GM18502 (cell line): Measurements from ENCODE around the gene GRB7.
"Not testable (repeated sequence)": the region's sequence is repeated elsewhere in the genome, so short reads cannot be mapped to it uniquely, and the experiment has no call there.

ENCODE experiments used
- ATAC-seq: cut with Tn5 transposase; IDR thresholded peaks from one replicate; pipeline ENCODE4 v1.9.1; 2021; ENCODE audit warnings: mild to moderate bottlenecking; ENCODE audit not compliant: unreplicated experiment, poor library complexity

The GRB7 gene

GRCh38 chr17:39730095-39730921 is 7.4 kb upstream of the GRB7 start, which contains the start of gene MIEN1:
MIEN1 (minus strand) TSS chr17:39730532; CDS start chr17:39730495, 37 bp downstream.
- ATAC-seq, result peak; percentile 86

DNA sequence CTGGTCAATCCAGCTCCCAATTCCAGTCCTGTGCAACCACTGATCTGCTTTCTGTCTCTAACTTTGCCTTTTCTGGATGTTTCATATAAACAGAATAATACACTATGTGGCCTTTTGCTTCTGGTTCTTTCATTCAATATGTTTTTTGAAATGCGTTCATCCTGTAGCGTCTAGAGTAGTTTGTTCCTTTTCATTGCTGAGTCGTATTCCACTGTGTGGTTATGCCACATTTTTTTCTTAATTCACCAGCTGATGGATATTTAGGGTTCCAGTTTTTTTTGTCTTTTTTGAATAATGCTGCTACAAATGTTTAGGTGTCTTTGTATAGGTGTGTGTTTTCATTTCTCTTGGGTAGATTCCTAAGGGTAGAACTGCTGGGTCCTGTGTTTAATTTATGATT is 5.2 kb upstream of the GRB7 start:
- ATAC-seq, result no peak

- no peak for ATAC-seq
These were observed 1.9 kb upstream of the GRB7 start for GRCh38 chr17:39735882-39736281.

GRCh38 chr17:39736319-39737165 is 1.2 kb upstream of the GRB7 start:
- no peak for ATAC-seq

DNA sequence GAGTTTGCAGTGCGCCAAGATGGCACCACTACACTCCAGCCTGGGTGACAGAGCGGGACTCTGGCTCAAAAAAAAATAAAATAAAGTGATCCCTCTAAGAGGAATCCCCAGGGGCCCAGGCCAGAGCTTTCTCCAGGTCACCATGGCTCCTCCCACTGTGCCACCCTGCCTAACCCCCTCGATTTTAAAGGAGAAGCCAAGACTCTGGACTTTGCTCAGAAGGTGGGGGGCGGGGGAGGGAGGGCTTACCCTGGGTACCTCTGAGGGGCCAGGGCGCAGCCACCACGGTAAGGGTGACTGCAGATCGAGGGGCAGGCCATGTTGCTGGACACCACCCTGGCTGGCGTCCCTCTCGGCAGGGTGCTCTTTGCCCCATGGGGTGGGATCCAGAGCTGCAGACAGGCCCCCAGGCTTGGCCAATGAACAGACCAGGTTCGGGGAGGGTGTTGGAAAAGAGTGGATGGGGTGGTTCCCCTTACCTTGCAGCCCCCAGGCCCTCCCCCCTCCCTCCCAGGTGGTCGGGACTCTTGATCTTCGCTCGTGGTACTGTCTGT is 455 bp upstream of the GRB7 start:
- no peak for ATAC-seq

DNA sequence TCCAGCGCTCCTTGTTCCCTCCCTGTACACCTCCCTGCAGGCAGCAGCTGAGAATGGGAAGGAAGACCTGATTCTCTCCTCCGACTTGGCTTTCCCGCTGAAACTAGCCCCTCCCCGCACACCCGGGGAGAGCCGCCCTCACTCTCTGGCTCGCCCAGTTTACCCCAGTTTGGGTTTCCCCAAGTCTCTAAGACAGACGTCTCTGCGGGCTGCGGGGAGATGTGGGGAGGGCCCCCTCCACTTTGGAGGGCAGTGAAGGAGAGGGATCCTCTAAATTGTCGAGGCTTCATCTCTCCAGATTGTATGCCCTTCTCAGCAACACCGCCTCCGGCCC is 797 bp downstream of the GRB7 start:
- ATAC-seq, result no peak

DNA sequence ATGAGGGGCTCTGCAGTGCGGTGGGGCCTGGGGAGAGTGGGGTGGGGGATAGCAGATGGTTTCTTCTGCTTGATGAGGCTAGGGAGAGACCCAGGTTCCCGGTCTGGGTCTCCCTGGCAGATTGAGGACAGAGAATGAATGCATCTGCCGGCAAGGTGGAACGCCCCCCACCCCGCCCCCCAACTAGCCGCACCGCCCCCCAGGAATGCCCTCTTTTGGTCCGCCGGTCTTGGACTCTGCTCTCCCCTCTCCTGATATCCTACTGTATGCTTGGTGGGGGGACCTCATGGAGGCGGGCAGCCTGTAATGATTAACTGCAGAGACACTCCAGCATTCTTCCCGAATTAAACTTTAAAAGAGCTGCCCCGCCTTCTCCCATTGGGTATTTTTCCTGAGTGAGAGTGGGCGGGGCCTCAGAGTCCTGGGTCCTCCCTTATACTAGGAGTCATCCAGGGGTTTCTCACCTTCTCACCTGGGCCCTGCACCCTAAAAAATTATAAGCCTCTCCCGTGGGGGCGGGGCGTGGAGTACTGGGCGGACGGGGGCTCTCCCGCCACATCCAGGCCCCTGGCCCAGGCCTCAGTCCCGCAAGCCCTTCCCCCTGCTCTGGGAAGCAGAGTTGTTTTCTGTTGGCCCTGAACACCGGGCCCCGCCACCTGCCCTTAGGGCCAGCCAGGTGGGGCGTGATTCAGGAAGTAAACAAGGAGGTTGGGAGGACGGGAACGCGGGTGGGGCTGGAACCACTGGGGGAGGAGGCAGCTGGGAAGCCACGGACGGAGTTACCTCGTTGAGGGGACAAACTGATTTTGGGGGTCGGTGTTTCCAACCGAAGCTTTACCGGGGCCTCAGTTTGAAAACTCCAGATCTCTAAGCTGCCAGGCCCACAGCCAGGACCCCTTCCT is 1.5 kb downstream of the GRB7 start:
- ATAC-seq, result no peak

GRCh38 chr17:39739885-39740356 is 2.2 kb downstream of the GRB7 start:
- ATAC-seq, result no peak

DNA sequence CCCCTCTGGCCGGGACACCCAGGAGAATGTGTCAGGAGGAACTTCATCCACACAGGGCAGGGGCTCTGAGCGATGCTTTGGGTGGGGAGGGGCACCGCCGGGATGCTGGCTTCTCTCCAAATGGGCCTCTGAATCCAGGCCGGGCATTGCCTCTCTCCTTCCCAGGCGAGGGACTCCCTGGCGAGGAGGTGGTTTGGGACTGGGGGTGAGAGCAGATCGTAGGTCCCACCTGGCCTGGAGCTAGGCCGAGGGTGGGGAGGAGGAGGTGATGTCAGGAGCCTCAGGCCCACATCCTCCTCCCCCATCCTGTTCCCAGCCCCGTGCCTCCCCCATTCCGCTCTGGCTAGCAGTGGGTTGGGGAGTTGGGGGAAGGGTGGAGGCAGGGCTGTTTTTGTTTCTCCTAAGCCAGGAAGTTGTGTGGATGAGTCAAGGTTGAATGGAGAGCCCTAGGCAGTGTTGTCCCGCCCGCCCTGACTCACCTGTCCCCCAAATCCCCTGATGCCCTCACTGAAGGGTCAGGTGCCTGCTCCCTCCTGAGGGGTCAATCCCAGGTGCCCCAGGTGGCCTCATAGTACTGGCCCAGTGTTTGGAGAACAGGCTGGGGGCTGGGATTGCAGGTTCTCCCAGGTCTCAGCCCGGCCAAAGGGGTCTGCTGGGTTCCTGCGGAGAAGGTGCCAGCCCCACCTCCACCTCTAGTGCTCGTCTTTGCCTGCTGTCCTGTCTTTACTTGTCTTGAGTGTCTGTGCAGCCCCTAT is 2.8 kb downstream of the GRB7 start:
- no peak for ATAC-seq

GRCh38 chr17:39742126-39742855 is 4.6 kb downstream of the GRB7 start:
- ATAC-seq, result no peak

- ATAC-seq, result no peak
These were observed 5.2 kb downstream of the GRB7 start for GRCh38 chr17:39742856-39743436.

- no peak for ATAC-seq
These were observed 6.5 kb downstream of the GRB7 start for GRCh38 chr17:39744075-39744835.

GRCh38 chr17:39744836-39745215 is 7.1 kb downstream of the GRB7 start:
- ATAC-seq, result no peak

DNA sequence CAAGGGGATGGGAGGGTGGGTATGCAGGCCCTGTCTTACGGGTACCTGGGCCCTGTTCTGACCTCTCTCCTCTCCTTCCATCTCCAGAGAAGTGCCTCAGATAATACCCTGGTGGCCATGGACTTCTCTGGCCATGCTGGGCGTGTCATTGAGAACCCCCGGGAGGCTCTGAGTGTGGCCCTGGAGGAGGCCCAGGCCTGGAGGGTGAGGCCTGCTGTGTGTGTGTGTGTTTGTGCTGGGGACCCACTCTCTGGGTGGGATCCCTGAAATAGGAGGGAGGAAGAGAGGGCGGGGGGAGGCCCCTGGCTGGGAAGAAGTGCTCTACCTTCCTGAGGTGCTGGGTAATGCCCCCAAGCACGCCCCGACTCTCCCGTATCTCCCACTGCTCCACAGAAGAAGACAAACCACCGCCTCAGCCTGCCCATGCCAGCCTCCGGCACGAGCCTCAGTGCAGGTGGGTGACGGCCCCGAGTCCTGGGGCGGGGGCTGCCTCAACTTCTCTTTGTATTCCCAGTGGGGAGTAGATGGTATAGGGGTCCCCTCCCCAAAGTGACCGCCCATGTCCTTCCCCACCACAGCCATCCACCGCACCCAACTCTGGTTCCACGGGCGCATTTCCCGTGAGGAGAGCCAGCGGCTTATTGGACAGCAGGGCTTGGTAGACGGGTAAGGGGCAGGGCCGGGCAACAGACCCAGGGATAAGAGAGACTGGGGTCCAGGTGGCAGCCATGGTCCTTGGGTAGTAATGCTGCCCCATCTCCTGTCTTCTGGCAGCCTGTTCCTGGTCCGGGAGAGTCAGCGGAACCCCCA is 7.8 kb downstream of the GRB7 start:
- no peak for ATAC-seq

GRCh38 chr17:39746145-39746461 is 8.4 kb downstream of the GRB7 start:
- no peak for ATAC-seq

GRCh38 chr17:39747745-39748144 is 10.0 kb downstream of the GRB7 start:
- ATAC-seq, result no peak

DNA sequence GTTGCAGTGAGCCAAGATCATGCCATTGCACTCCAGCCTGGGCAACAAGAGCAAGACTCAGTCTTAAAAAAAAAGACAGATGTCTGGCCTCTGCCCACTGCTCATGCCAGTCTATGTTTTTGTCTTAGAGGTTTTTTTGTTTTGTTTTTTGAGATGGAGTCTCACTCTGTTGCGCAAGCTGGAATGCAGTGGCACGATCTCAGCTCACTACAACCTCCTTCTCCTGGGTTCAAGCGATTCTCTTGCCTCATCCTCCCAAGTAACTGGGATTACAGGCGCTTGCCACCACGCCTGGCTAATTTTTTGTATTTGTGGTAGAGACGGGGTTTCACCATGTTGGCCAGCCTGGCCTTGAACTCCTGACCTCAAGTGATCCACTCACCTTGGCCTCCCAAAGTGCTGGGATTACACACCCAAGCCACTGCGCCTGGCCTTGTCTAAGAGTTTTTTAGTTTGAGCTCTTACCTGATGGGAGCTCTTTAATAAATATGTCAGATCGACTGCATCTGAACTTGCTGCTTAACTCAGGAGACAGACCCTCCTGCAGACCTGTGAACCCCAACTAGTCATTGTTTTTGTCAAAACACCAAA is 10.8 kb downstream of the GRB7 start:
- not testable (repeated sequence) for ATAC-seq
